Stimulated activated naive CD8-positive, alpha-beta T cell treated with anti-CD3 and anti-CD28 coated beads, Interleukin-15, Interleukin-2, amounts not matched to agents 100 U/mL and 50 U/mL, for 24 hours (primary cell): ENCODE measurements around the gene TNFAIP2.
"Not testable (repeated sequence)": the region's sequence is repeated elsewhere in the genome, so short reads cannot be mapped to it uniquely, and the experiment has no call there.

Experiments
- ATAC-seq: fragments of 150-1000 bp; cut with Tn5 transposase; one replicate; pipeline ENCODE4 v1.10.0; 2021
- DNase-seq: peaks from one replicate; pipeline ENCODE4 v3.0.0; 2021

Gene TNFAIP2

GRCh38 chr14:103155826-103156394 lies 32.6 kb downstream of the TNFAIP2 start:
- no peak for DNase-seq
- no peak for ATAC-seq

GRCh38 chr14:103156651-103157378 lies 33.6 kb downstream of the TNFAIP2 start:
- DNase-seq (no peak), ATAC-seq (no peak)

DNA sequence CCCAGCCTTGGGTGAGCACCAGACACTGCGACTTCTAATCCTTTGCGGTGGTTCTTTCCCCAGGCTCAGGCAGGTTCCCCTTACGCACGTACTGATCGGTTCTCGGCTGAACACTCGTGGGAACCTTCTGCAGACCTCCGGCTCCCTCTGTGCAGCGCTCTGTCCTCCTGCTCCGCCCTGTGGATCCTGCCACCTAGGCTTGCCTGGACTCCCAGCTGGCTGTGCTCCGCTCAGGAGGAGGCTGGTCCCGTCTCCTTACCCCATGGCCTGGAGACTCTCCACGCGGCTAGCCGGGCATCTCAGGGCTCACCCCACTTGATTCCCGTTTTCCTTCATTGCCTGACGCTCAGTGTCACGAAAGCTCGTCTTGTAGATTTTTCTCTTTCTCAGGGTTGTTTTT lies 34.7 kb downstream of the TNFAIP2 start:
- DNase-seq, result no peak

GRCh38 chr14:103158688-103159087 lies 35.4 kb downstream of the TNFAIP2 start:
- ATAC-seq (no peak), DNase-seq (no peak)

More for the DNA sequence above, 34.7 kb downstream of the TNFAIP2 start:
- no peak for ATAC-seq

- no peak for DNase-seq
These were observed 37.2 kb downstream of the TNFAIP2 start for GRCh38 chr14:103160321-103161053.

DNA sequence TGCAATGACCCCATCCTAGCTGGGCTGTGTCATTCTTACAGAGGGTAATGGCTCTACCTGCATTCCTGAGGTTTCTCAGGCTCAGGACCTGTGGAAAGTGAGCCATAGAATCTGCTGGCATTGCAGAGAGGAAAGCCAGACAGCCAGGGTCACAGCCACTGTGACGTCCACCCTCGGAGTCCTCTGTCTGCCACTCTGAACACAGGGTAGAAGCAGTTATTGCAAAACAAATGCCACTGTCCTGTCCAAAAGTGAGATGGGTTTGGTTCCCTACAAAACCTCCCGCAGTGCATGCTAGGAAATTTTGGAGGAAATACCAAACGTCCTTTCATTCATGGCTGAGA lies 37.8 kb downstream of the TNFAIP2 start:
- ATAC-seq (no peak), DNase-seq (no peak)

More at GRCh38 chr14:103160321-103161053, 37.2 kb downstream of the TNFAIP2 start:
- ATAC-seq, result no peak

DNA sequence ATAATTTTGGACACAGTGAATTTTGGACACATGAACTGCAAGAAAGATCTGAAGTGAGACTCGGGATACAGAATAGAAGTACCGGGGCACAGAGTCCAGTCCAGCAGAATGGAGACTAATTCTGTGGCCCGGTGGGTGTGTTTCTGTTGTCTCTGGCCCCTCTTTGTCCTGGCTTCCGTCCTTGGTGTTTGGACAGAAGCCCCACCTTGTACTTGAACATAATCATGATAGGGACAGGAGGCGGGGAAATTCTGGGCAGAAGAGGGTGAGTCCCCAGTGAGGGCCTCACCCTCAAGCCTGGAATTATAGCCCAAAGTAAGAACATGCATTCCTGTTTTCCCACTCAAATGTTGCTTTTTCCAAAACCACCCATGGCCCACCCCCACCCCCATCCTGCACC lies 39.9 kb downstream of the TNFAIP2 start:
- DNase-seq (no peak), ATAC-seq (no peak)

- no peak for ATAC-seq
These were observed 40.7 kb downstream of the TNFAIP2 start for GRCh38 chr14:103164006-103164405.

GRCh38 chr14:103164779-103165178 lies 41.5 kb downstream of the TNFAIP2 start:
- DNase-seq, result no peak
- no peak for ATAC-seq

More at GRCh38 chr14:103164006-103164405, 40.7 kb downstream of the TNFAIP2 start:
- DNase-seq, result no peak

GRCh38 chr14:103165323-103165722 lies 42.1 kb downstream of the TNFAIP2 start:
- DNase-seq, result no peak

GRCh38 chr14:103169954-103170353 lies 46.7 kb downstream of the TNFAIP2 start:
- ATAC-seq (no peak), DNase-seq (no peak)

More at GRCh38 chr14:103165323-103165722, 42.1 kb downstream of the TNFAIP2 start:
- ATAC-seq, result no peak

DNA sequence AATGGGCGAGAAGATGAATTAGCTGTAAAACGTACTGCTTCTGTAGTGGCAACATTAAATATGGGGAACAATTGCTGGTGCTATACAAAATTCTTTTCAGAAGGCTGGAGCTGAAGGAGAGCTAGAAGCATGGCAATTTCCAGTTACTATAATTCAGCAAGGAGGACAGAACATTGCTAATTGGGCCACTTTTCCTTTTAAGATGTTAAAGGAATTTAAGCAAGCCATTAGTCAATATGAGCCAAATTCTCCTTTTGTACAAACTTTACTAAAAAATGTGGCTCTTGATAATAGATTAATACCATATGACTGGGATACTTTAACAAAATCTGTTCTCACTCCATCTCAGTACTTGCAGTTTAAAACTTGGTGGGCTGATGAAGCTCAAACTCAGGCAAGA lies 47.9 kb downstream of the TNFAIP2 start:
- not testable (repeated sequence) for ATAC-seq, DNase-seq

- DNase-seq (no peak), ATAC-seq (no peak)
These were observed 49.7 kb downstream of the TNFAIP2 start for GRCh38 chr14:103172921-103173320.

DNA sequence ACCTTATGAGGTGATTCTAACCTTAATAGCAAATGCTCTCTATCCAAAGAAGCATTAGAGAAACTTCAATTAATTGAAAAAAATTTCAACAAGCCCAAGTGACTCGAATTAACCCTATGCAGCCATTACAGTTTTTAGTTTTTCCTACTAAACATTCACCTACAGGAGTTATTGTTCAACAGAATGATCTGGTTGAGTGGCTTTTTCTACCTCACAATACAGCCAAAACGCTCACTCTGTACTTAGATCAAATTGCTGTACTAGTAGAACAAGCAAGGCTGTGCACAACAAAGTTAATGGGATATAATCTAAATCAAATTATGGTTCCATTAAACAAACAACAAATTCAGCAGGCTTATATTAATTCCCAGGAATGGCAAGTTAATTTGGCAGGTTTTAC lies 50.6 kb downstream of the TNFAIP2 start:
- DNase-seq, ATAC-seq: not testable (repeated sequence)

DNA sequence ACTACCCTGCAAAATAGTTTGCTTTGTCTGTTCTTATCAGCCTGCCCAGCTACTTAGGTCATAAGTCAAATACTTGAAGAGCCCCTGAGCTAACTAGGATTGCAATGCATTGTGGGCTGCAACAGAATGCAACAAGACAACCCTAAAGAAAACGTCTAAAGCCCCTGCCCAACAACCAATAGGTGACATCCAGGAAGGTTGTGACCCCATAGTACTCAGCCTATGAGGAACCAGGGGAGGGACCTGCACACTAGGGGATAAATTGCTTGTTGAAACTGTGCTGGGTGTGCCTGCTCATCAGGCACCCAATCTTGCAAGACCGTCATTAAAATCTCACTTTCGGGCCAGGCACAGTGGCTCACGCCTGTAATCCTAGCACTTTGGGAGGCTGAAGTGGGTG lies 52.9 kb downstream of the TNFAIP2 start:
- ATAC-seq, DNase-seq: not testable (repeated sequence)

- no peak for DNase-seq
- no peak for ATAC-seq
These were observed 54.1 kb downstream of the TNFAIP2 start for GRCh38 chr14:103177376-103177775.

GRCh38 chr14:103178521-103178920 lies 55.3 kb downstream of the TNFAIP2 start:
- DNase-seq (no peak), ATAC-seq (no peak)

- ATAC-seq (no peak), DNase-seq (no peak)
These were observed 55.8 kb downstream of the TNFAIP2 start for GRCh38 chr14:103179094-103179493.

DNA sequence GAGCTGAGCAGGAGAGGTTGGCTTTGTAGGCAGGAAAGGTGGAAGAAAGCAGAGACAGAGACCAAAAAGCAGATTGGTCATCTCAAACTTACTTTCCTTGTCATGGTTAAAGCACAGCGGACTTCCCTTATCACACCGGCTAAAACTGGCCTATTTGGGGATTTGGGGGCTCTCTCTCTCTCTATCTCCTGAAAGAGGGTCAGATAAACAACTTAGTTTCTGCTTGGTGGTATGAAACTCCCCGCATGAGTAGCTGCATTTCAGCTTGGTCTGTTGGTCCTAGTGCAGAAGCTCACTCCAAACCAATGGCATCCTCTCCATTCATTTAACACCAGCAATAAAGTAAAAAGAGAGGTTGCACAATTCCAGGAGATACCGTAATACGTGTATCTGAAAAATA lies 57.1 kb downstream of the TNFAIP2 start:
- DNase-seq (no peak), ATAC-seq (no peak)

DNA sequence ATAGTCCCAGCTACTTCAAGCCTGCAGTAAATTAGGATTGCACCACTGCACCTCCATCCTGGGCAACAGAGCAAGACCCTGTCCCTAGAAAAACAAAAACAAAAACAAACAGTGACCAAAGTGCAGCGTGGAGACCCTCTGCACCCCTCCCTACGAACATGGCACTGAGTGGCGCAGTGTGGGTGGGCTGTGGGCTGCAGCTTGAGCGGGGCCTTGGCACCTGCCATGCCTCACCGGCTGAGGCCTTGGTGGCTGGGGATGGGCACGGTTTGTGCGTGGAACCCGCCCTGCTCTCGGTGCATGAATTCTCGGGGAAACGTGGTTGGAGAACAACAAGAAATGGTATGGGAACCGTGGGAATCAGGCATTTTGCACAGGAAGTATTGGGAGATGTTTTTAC lies 60.8 kb downstream of the TNFAIP2 start:
- DNase-seq, result no peak
- ATAC-seq, result no peak

GRCh38 chr14:103185051-103186029 lies 62.1 kb downstream of the TNFAIP2 start:
- ATAC-seq (no peak), DNase-seq (no peak)

DNA sequence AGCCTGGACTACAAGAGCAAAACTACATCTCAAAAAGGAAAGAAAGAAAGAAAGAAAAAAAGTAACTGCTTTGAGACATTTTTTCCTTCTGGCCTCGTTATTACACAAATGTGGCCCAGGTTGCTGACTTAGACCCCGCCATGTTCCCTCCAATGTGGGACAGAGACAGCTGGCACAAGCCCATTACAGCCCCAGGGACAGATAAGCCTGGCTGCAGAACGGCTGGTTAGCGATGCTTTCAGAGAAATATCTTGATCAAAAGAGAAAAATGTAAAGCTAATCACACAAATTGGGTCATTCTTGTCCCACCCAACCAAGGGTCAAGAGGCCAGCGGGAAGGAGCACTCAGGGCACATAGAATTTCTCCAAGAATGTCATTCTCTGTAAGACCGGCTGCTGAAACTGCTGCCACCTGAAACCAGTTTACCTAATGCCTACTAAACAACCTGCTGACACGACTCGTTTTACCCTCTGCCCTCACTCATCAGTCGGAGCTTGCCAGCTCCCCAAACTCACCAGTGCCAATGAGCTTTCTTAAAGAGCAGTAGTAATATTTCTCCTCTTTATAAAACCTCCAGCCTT lies 63.1 kb downstream of the TNFAIP2 start:
- DNase-seq (no peak), ATAC-seq (no peak)
